BE2C (cell line): ENCODE measurements around the gene INPP4A.

ENCODE experiments used
- DNase-seq: peaks from one replicate; pipeline ENCODE4 v3.0.0-alpha.2; 2020
- H3K27me3 ChIP-seq: fragments of 250-450 bp; sonication (Bioruptor Pico); 2 replicates; pipeline ENCODE4 v1.5.1; 2020; ENCODE audit warnings: mild to moderate bottlenecking
- H3K36me3 ChIP-seq: fragments of 250-450 bp; sonication (Bioruptor Pico); 2 replicates; pipeline ENCODE4 v1.5.1; 2020; ENCODE audit warnings: mild to moderate bottlenecking
- H3K4me1 ChIP-seq: fragments of 250-450 bp; sonication (Bioruptor Pico); 2 replicates; pipeline ENCODE4 v1.5.1; 2020
- H3K4me3 ChIP-seq: 2 replicates; pipeline ENCODE4 v1.5.1; 2011; ENCODE audit warnings: low read depth, low read length
- H3K9me3 ChIP-seq: fragments of 250-450 bp; sonication (Bioruptor Pico); 2 replicates; pipeline ENCODE4 v1.5.1; 2020
- CTCF ChIP-seq: IDR thresholded peaks from 2 replicates; pipeline ENCODE4 v1.5.1; 2012; ENCODE audit warnings: mild to moderate bottlenecking, low read depth, low read length

Gene INPP4A

GRCh38 chr2:98445683-98446581 lies 1.3 kb downstream of the INPP4A start:
- Histone ChIP-seq H3K9me3 (no peaks in the 10 kb centered on the region), H3K4me1 (no peaks in the 10 kb centered on the region), H3K36me3 (no peaks in the 10 kb centered on the region), H3K27me3 (no peaks in the 10 kb centered on the region), H3K4me3 (peak overlapping the region; percentile 69)
- no peak for TF ChIP-seq CTCF
- DNase-seq: peak; percentile 40

- Histone ChIP-seq H3K36me3 (no peaks in the 10 kb centered on the region), H3K4me1 (no peaks in the 10 kb centered on the region), H3K4me3 (no peak overlapping the region), H3K9me3 (no peaks in the 10 kb centered on the region), H3K27me3 (no peaks in the 10 kb centered on the region)
- no peak for DNase-seq
- TF ChIP-seq CTCF: no peak
These were observed 2.2 kb downstream of the INPP4A start for GRCh38 chr2:98446850-98447249.

GRCh38 chr2:98448441-98449145 lies 3.9 kb downstream of the INPP4A start:
- H3K4me1 ChIP-seq: no peaks in the 10 kb centered on the region
- H3K4me3 ChIP-seq: no peak overlapping the region
- no peaks in the 10 kb centered on the region for H3K9me3 ChIP-seq
- no peak for DNase-seq
- H3K27me3 ChIP-seq: no peaks in the 10 kb centered on the region
- no peaks in the 10 kb centered on the region for H3K36me3 ChIP-seq
- no peak for TF ChIP-seq CTCF

GRCh38 chr2:98452396-98453027 lies 7.9 kb downstream of the INPP4A start:
- Histone ChIP-seq H3K27me3 (no peaks in the 10 kb centered on the region), H3K9me3 (no peaks in the 10 kb centered on the region), H3K4me1 (no peaks in the 10 kb centered on the region), H3K4me3 (no peak overlapping the region), H3K36me3 (no peaks in the 10 kb centered on the region)
- no peak for TF ChIP-seq CTCF
- DNase-seq: no peak

GRCh38 chr2:98453083-98453482 lies 8.4 kb downstream of the INPP4A start:
- DNase-seq: no peak
- H3K4me1 ChIP-seq: no peaks in the 10 kb centered on the region

More at GRCh38 chr2:98453083-98453482, 8.4 kb downstream of the INPP4A start:
- H3K36me3 ChIP-seq: no peaks in the 10 kb centered on the region
- no peak for TF ChIP-seq CTCF
- no peaks in the 10 kb centered on the region for H3K9me3 ChIP-seq
- no peak overlapping the region for H3K4me3 ChIP-seq
- no peaks in the 10 kb centered on the region for H3K27me3 ChIP-seq
